Lower lobe of right lung (tissue), 2 donors: Measurements from ENCODE around the gene TTLL5. TPM values are rescaled to one million over a fixed set of nuclear protein-coding genes. Genes with fewer than 3 reads are reported as not detected.

Experiments used
- ATAC-seq, 2 donors: fragments of 200-7000 bp; cut with Tn5 transposase; one replicate each; pipeline ENCODE4 v1.9.1; 2020 to 2022; ENCODE audit warnings: mild to moderate bottlenecking in 2 of 2, moderate library complexity in 2 of 2
- DNase-seq: peaks from one replicate; pipeline ENCODE4 v3.0.0-alpha.2; 2020
- H3K27ac ChIP-seq: fragments of 200-600 bp; one replicate; pipeline ENCODE4 v1.8.0; 2022
- H3K27me3 ChIP-seq: fragments of 200-600 bp; one replicate; pipeline ENCODE4 v1.8.0; 2022; ENCODE audit warnings: low read depth
- H3K36me3 ChIP-seq: fragments of 200-600 bp; one replicate; pipeline ENCODE4 v1.8.0; 2022; ENCODE audit warnings: mild to moderate bottlenecking
- H3K4me1 ChIP-seq: fragments of 200-600 bp; one replicate; pipeline ENCODE4 v1.8.0; 2022
- H3K4me3 ChIP-seq: fragments of 200-600 bp; one replicate; pipeline ENCODE4 v1.8.0; 2022; ENCODE audit warnings: mild to moderate bottlenecking
- H3K9me3 ChIP-seq: fragments of 200-600 bp; one replicate; pipeline ENCODE4 v1.8.0; 2022
- intact Hi-C: fragments of 100-400 bp; cut with DNase I; formaldehyde crosslinking; loops from one replicate; pipeline ENCODE4 v1.11.0; 2022
- total RNA-seq: library from RNA; stranded (reverse); fragmentation: NEBNext Ultra II Directional; extraction: Animal tissue kit (Norgen Biotek cat#: 25700); gene quantifications from one replicate; pipeline ENCODE4 v1.2.1, GENCODE V29; 2021
- TF ChIP-seq, protein P1 (sequence below): fragments of 200-600 bp; IDR thresholded peaks from one replicate; pipeline ENCODE4 v1.8.0; 2022; ENCODE audit warnings: antibody characterized with exemption, mild to moderate bottlenecking
- donor health status: DM: no; HTN: yes; CAD: no; lungs with severe emphysema.

Gene TTLL5
- total RNA-seq, 1 donor from 2014 or later: 32.6 TPM

DNA sequence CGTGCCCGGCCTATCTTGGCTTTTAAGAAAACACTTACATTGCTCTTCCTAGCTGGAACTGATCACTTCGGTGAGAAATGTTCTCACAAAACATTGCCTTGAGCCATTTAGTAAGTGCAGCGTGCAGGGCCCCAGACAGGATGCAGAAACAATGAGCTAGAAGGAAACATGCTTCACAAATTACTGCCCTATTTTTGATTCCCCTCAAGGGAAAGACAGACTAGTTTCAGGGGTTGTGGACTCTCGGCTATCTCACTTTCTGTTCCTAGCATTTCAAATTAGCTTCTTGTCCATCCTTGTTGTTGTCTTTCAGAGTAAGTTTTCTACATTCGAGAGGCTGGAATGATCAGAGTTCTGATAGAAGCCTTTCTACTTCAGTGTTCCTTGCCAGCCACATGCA lies 299.2 kb downstream of the TTLL5 start:
- no peak for DNase-seq
- ATAC-seq: no peak
- no peaks in the 10 kb centered on the region for H3K4me1 ChIP-seq
- TF ChIP-seq, protein P1, sequence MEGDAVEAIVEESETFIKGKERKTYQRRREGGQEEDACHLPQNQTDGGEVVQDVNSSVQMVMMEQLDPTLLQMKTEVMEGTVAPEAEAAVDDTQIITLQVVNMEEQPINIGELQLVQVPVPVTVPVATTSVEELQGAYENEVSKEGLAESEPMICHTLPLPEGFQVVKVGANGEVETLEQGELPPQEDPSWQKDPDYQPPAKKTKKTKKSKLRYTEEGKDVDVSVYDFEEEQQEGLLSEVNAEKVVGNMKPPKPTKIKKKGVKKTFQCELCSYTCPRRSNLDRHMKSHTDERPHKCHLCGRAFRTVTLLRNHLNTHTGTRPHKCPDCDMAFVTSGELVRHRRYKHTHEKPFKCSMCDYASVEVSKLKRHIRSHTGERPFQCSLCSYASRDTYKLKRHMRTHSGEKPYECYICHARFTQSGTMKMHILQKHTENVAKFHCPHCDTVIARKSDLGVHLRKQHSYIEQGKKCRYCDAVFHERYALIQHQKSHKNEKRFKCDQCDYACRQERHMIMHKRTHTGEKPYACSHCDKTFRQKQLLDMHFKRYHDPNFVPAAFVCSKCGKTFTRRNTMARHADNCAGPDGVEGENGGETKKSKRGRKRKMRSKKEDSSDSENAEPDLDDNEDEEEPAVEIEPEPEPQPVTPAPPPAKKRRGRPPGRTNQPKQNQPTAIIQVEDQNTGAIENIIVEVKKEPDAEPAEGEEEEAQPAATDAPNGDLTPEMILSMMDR: no peak
- H3K27ac ChIP-seq: no peak overlapping the region
- peaks cover 40% of the 10 kb centered on the region for H3K36me3 ChIP-seq
- intact Hi-C loops: no loop called here
- no peaks in the 10 kb centered on the region for H3K27me3 ChIP-seq
- H3K4me3 ChIP-seq: no peak overlapping the region
- H3K9me3 ChIP-seq: no peaks in the 10 kb centered on the region

DNA sequence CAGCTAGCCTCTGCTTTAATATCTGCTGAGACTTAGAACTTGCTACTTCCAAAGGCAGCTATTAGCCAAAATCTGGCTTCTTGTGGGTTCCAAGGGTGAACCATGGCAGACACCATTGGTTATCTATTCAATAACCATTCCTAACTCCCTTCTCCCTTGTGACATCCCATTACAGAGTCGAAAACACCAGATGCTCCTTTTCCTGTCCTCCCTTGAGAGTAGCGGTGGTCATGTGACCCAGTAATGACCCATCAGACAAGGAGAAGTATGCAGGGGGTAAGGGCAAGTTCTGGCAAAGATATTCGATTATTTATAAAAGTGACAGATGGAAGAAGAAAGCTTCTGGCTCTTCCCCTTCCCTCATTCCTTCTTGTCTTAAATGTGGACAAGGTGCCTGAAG lies 300.6 kb downstream of the TTLL5 start:
- intact Hi-C loops: no loop called here
- Histone ChIP-seq H3K9me3 (no peaks in the 10 kb centered on the region), H3K27me3 (no peaks in the 10 kb centered on the region), H3K27ac (no peak overlapping the region), H3K4me3 (no peak overlapping the region), H3K36me3 (peaks cover 50% of the 10 kb centered on the region), H3K4me1 (no peaks in the 10 kb centered on the region)
- TF ChIP-seq, protein P1: no peak
- ATAC-seq (no peak), DNase-seq (no peak)

DNA sequence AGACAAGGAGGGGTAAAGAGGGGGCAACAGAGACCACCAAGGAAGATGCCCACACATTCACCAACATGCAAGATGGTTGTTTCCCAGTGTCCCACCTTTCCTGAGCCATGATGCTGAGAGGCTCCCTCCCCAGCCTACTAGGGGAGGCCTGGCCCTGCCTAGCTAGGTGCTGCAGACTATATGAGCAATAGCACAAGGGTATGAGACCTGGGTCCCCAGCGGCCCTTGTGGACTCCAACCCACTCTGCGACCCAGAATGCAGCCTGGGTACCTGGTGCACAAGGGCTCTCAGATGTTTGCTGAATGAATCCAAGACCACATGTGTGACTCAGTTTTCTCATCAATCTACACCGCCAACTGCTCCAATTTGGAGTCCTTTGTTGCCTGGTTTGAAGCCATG lies 306.8 kb downstream of the TTLL5 start:
- H3K27me3 ChIP-seq: no peaks in the 10 kb centered on the region
- intact Hi-C loops: no loop called here

DNA sequence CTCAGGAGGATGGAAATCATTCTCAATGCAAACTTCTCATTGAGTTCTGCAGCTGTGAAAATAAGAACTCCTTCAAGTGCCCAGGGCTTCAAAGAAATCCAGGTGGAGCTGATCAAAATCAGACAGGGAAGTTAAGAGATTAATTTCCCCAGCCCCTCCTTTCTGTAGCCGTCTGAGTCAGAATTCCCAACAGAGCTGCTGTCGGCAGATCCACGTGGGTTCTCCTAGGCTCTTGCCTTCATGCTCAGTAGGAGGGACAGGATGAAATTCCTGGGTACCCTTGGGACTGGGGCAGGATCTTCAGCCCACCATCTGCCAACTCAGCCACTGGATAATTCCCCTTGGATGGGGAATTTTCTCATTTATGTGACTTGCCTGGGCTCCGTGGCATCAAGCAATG lies 307.4 kb downstream of the TTLL5 start:
- TF ChIP-seq, protein P1: no peak
- ATAC-seq: no peak

More for the DNA sequence above, 306.8 kb downstream of the TTLL5 start:
- Histone ChIP-seq H3K36me3 (peaks cover 55% of the 10 kb centered on the region), H3K9me3 (no peaks in the 10 kb centered on the region), H3K27ac (no peak overlapping the region), H3K4me3 (no peak overlapping the region), H3K4me1 (no peaks in the 10 kb centered on the region)
- TF ChIP-seq, protein P1: no peak
- no peak for ATAC-seq
- DNase-seq: no peak

DNA sequence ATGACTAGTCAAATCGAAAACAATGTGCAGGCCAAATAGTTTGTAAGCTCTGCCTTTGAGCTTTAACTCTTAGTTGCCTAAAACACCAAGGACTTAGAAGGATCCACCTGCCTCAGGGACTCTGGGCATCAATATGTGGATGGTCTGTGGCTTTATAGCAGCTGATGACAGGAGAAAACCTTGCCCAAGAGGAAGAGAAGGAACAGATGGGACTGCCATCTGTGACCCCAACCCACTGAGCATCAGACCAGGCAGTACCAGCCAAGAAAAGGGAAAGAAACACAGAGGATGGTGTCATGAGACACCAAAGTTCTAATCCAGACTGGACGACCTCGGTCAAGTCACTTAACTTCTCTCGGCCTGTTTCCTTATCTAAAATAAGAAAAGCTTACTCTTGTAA lies 308.1 kb downstream of the TTLL5 start:
- no peak for ATAC-seq
- intact Hi-C loops: no loop called here
- no peaks in the 10 kb centered on the region for H3K4me1 ChIP-seq
- DNase-seq: no peak
- H3K9me3 ChIP-seq: no peaks in the 10 kb centered on the region
- no peak overlapping the region for H3K4me3 ChIP-seq
- H3K27me3 ChIP-seq: no peaks in the 10 kb centered on the region
- no peak overlapping the region for H3K27ac ChIP-seq
- peaks cover 49% of the 10 kb centered on the region for H3K36me3 ChIP-seq
- TF ChIP-seq, protein P1: no peak

More for the DNA sequence above, 307.4 kb downstream of the TTLL5 start:
- Histone ChIP-seq H3K27ac (no peak overlapping the region), H3K36me3 (peaks cover 55% of the 10 kb centered on the region), H3K9me3 (no peaks in the 10 kb centered on the region), H3K27me3 (no peaks in the 10 kb centered on the region), H3K4me3 (no peak overlapping the region), H3K4me1 (no peaks in the 10 kb centered on the region)
- intact Hi-C loops: no loop called here
- no peak for DNase-seq

DNA sequence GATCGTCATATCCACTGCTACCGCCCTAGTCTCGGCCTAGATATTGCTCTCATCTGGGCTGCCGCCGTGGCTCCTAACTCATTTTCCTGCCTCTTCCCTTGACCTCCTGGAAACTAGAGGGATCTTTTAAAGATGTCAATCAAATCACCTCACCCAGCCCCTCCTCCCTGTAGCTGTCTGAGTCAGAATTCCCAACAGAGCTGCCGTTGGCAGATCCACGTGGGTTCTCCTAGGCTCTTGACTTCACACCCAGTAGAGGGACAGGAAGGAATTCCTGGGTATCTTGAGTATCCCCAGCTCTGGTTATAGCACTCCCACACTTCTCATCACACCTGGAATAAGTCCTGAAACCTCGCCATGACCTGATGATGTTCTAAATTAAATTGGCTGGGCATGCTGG lies 308.8 kb downstream of the TTLL5 start:
- intact Hi-C loops: no loop called here

More for the DNA sequence above, 308.8 kb downstream of the TTLL5 start:
- no peak for DNase-seq
- no peaks in the 10 kb centered on the region for H3K27me3 ChIP-seq
- no peak for ATAC-seq
- H3K27ac ChIP-seq: no peak overlapping the region
- H3K36me3 ChIP-seq: peaks cover 41% of the 10 kb centered on the region
- H3K4me3 ChIP-seq: no peak overlapping the region
- H3K4me1 ChIP-seq: no peaks in the 10 kb centered on the region
- no peaks in the 10 kb centered on the region for H3K9me3 ChIP-seq
- TF ChIP-seq, protein P1: no peak
